HFFc6 (cell line): ENCODE data around the gene NLK. TPM values are rescaled to one million over a fixed set of nuclear protein-coding genes. Genes with fewer than 3 reads are reported as not detected.
"Not testable (repeated sequence)": the region's sequence is repeated elsewhere in the genome, so short reads cannot be mapped to it uniquely, and the experiment has no call there.

Experiments used
- DNase-seq: peaks from one replicate; pipeline ENCODE4 v3.0.0-alpha.2; 2018
- H3K27ac Mint-ChIP-seq: 2 replicates; pipeline ENCODE4 v1.8.0; 2020; ENCODE audit warnings: mild to moderate bottlenecking, mixed read lengths
- H3K27me3 Mint-ChIP-seq: 2 replicates; pipeline ENCODE4 v1.8.0; 2021; ENCODE audit warnings: mild to moderate bottlenecking, moderate library complexity, mixed read lengths; ENCODE audit not compliant: insufficient read depth
- H3K36me3 Mint-ChIP-seq: 2 replicates; pipeline ENCODE4 v1.8.0; 2021; ENCODE audit warnings: low read depth, mixed read lengths
- H3K4me1 Mint-ChIP-seq: 2 replicates; pipeline ENCODE4 v1.8.0; 2020; ENCODE audit warnings: low read depth, mixed read lengths
- H3K4me3 Mint-ChIP-seq: 2 replicates; pipeline ENCODE4 v1.8.0; 2020; ENCODE audit warnings: mild to moderate bottlenecking, moderate library complexity, mixed read lengths
- H3K9me3 Mint-ChIP-seq: 2 replicates; pipeline ENCODE4 v1.8.0; 2020; ENCODE audit warnings: mild to moderate bottlenecking, mixed read lengths
- total RNA-seq, 6 experiments: library from RNA; stranded (reverse); fragmentation: NEBNext Ultra II Directional; extraction: Animal tissue kit (Norgen Biotek cat#: 25700); gene quantifications; 2 replicates in 1 of 6; 3 replicates in 5 of 6; pipeline ENCODE4 v1.2.3, GENCODE V29; 2021
- TF ChIP-seq, protein P1 (sequence below): fragments of 200-600 bp; sonication (generic); IDR thresholded peaks from 2 replicates; pipeline ENCODE4 v1.5.0; 2021; ENCODE audit warnings: antibody characterized with exemption, mild to moderate bottlenecking

Gene NLK
- total RNA-seq, 6 experiments from 2014 or later: 18.5 to 25.3 (median 22.1) TPM

GRCh38 chr17:28071891-28072606 lies 29.6 kb downstream of the NLK start:
- peaks cover 30% of the 10 kb centered on the region for H3K4me1 Mint-ChIP-seq
- H3K9me3 Mint-ChIP-seq: peaks cover 15% of the 10 kb centered on the region
- H3K4me3 Mint-ChIP-seq: no peak overlapping the region
- TF ChIP-seq, protein P1, sequence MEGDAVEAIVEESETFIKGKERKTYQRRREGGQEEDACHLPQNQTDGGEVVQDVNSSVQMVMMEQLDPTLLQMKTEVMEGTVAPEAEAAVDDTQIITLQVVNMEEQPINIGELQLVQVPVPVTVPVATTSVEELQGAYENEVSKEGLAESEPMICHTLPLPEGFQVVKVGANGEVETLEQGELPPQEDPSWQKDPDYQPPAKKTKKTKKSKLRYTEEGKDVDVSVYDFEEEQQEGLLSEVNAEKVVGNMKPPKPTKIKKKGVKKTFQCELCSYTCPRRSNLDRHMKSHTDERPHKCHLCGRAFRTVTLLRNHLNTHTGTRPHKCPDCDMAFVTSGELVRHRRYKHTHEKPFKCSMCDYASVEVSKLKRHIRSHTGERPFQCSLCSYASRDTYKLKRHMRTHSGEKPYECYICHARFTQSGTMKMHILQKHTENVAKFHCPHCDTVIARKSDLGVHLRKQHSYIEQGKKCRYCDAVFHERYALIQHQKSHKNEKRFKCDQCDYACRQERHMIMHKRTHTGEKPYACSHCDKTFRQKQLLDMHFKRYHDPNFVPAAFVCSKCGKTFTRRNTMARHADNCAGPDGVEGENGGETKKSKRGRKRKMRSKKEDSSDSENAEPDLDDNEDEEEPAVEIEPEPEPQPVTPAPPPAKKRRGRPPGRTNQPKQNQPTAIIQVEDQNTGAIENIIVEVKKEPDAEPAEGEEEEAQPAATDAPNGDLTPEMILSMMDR: no peak
- H3K27me3 Mint-ChIP-seq: no peaks in the 10 kb centered on the region
- H3K36me3 Mint-ChIP-seq: peaks cover 44% of the 10 kb centered on the region
- no peak for DNase-seq
- no peak overlapping the region for H3K27ac Mint-ChIP-seq

GRCh38 chr17:28072936-28073533 lies 30.6 kb downstream of the NLK start:
- H3K36me3 Mint-ChIP-seq: peaks cover 45% of the 10 kb centered on the region
- H3K27me3 Mint-ChIP-seq: no peaks in the 10 kb centered on the region

GRCh38 chr17:28074010-28074409 lies 31.5 kb downstream of the NLK start:
- peaks cover 43% of the 10 kb centered on the region for H3K36me3 Mint-ChIP-seq
- H3K9me3 Mint-ChIP-seq: peaks cover 15% of the 10 kb centered on the region
- H3K4me1 Mint-ChIP-seq: peaks cover 38% of the 10 kb centered on the region
- no peak overlapping the region for H3K4me3 Mint-ChIP-seq
- no peak overlapping the region for H3K27ac Mint-ChIP-seq
- TF ChIP-seq, protein P1: no peak
- no peaks in the 10 kb centered on the region for H3K27me3 Mint-ChIP-seq
- DNase-seq: no peak

More at GRCh38 chr17:28072936-28073533, 30.6 kb downstream of the NLK start:
- no peak for DNase-seq
- H3K4me3 Mint-ChIP-seq: no peak overlapping the region
- TF ChIP-seq, protein P1: no peak
- H3K27ac Mint-ChIP-seq: no peak overlapping the region; the same call in 1 of the 2 replicates
- peaks cover 15% of the 10 kb centered on the region for H3K9me3 Mint-ChIP-seq
- peaks cover 30% of the 10 kb centered on the region for H3K4me1 Mint-ChIP-seq

GRCh38 chr17:28076144-28076543 lies 33.7 kb downstream of the NLK start:
- TF ChIP-seq, protein P1: no peak
- H3K9me3 Mint-ChIP-seq: peaks cover 10% of the 10 kb centered on the region

DNA sequence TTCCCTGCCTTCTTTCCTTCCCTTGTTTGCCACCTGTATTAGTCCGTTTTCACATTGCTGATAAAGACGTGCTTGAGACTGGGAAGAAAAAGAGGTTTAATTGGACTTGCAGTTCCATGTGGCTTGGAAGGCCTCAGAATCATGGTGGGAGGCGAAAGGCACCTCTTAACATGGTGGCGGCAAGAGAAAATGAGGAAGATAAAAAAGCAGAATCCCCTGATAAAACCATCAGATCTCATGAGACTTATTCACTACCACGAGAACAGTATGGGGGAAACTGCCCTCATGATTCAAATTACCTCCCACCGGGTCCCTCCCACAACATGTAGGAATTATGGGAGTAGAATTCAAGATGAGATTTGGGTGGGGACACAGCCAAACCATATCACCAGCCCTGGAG lies 34.7 kb downstream of the NLK start:
- H3K4me1 Mint-ChIP-seq: peaks cover 59% of the 10 kb centered on the region
- not testable (repeated sequence) for H3K9me3 Mint-ChIP-seq, H3K27ac Mint-ChIP-seq, H3K4me3 Mint-ChIP-seq, H3K27me3 Mint-ChIP-seq, DNase-seq
- peaks cover 44% of the 10 kb centered on the region for H3K36me3 Mint-ChIP-seq

More at GRCh38 chr17:28076144-28076543, 33.7 kb downstream of the NLK start:
- H3K36me3 Mint-ChIP-seq: peaks cover 54% of the 10 kb centered on the region
- peaks cover 57% of the 10 kb centered on the region for H3K4me1 Mint-ChIP-seq
- H3K4me3 Mint-ChIP-seq: no peak overlapping the region
- DNase-seq: no peak
- no peak overlapping the region for H3K27ac Mint-ChIP-seq
- H3K27me3 Mint-ChIP-seq: no peaks in the 10 kb centered on the region
